NCI-H1048 (cell line): ENCODE data around the gene TEX2.

Experiments used
- DNase-seq: peaks from one replicate; lab custom pipeline; 2025; lab: John Stamatoyannopoulos, UW

The TEX2 gene

DNA sequence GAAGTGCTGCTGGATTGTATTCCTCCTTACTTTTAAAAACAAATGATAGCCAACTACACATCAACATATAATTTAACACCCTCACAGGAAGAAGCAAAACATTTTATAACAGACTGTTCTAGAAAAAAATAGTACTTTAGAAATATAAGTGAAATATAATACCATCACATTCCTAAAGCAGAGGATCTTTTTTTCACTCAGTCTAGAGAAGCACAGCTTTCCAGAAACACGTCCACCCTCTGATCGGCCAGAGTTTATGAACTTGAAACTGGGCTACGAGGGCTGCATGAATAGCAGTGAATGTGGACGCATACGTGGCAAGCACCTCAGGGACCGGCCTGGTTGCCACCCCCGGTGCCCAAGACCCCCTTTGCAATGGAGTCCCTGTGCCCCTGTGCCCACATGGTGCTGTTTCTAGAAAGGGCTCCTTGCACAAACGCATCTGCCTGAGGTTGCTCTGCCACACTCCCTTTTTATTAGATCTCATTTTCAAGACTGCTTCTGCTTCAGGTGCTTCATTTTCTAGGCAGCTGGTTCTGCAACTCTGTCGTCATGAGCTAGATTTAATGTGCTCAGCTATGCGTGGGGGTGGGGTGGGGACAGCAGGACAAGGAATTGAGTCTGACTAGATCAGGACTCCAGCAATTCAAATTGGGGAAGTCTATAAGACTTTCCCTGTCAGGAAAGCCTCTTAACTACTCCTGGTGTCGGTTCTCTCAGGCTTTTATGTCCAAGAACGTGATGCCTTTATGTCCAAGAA lies 104.0 kb downstream of the TEX2 start:
- DNase-seq: no peak

DNA sequence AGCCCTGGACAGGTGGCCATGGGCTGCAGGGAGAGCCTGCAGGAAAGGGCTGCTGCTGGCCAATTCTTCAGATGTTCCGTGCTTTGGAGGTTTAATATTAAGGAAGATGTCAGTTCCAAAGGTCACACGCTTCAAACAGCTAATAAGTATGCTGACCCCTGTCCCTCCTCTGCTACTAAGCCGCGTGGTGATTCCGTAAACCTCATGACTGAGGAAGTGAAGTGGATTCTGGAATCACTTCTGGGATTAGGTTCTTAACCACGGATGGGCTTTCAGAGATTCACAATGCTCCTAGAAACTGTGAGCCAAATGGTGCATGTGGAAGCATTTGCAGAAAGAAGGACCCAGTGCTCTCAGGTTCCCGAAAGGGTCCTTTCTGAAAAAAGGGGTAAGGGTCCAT lies 104.7 kb downstream of the TEX2 start:
- DNase-seq: no peak

DNA sequence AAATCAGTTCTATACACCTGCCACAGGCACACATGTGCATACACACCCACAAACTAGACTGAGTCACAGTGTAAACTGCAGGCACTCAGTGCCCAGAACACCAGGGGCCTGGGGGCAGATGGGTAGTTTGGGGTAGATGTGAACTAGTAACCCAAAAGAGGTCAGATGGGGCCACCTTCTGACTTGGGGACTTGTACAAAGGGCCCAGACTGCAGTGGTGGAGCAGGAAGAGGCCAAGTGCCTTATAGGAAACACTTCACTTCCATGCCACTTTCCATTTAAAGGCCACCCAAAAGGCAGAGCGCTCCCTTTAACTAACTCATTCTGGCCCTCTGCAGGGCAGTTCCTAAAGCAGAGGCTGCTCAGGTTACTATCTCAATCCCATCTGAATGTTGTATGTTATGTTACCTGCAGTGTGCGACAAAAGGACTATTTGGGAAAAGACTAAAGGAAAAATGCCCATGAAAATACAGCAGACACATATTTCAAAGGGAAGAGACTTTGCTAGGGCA lies 105.3 kb downstream of the TEX2 start:
- DNase-seq: no peak

DNA sequence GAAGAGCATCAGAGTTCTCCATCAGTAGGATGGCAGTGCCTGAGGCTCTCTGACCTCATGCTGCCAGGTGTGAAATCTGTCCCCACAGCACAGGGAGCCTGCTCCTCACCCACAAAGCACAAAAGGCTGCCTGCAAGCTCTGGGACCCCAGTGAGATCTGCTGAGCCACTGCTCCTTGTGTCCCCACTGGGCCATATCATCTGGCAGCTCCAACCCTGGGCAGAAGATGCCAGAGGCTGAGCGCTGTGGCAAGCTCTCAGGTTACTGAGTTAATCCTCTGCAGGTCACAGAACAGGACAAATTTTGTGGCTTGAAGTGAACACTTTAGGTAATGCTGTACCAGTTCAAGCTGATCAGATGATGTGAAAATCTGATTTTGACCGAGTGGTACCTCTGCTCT lies 106.4 kb downstream of the TEX2 start:
- no peak for DNase-seq

DNA sequence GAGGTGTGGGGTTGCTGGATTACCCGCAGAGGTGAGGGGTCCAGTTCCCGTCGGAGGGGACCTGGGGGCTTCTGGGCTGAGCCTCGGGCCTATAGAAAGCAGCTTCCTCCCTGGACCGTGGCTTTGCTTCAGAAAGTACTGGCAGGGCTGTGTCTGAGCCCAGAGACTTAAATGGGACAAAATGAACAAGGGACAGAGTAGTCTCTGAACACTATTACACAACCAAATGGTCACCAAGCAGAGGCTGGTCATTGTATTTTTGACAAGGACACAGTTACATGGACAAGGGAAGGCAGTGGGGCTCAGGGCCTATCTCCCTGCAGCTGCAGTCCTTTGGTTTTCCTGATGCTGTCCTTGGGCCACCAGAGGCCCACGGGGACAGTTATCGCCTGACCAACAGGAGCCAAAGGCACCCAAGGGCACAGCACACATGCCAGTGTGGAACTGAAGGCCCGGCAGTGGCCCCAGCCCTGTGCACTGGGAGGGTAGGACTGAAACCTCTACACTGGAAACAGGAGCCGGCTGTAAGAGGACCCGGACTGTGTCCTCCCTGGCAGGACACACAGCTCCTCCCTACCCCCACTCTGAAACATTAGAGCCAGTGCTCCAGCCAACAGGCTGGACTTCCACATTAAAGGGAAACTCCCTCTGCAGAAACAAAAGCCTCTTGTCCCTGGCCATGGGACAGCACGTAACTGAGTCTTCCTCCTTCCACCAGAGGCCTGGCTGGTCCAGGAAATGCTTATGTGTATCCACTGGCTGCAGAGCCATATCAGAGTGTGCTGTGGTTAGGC lies 107.1 kb downstream of the TEX2 start:
- no peak for DNase-seq

DNA sequence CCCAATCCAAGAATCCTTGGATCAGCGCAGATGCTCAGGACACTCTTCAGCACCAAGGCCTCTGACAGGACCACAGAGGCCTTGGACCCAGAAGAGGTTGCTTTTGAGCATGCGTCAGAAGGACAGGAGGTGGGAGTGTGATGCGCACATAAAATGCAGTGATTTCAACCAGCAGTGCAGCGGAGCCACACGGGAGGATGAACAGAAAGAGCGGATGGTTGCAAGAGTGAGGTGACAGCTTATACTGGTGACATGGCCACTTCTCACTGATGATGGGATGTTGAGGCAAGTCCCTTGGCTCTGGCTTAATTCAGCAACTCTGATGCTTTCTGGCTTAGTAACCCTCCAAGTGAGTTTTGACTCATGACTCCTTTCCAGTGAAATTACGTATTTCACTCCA lies 107.9 kb downstream of the TEX2 start:
- no peak for DNase-seq

DNA sequence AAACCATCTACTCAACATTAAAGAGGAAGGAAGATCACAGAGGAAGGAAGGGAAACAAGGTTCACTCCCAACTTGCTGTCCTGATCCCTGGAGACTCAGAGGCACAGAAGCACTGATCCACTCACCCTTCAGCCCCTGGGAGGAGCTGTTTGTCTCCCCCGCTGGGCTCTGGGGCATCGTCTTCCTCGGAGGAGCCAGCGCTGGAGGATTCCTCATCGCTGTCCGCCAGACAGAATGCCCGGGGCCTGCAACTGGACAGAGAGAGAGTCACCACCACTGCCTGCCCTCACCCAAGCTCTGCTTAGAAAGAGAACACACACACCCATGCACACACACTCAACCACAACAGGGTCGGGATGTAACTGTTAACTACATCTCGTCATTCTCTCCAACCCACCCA lies 108.3 kb downstream of the TEX2 start:
- DNase-seq: no peak

DNA sequence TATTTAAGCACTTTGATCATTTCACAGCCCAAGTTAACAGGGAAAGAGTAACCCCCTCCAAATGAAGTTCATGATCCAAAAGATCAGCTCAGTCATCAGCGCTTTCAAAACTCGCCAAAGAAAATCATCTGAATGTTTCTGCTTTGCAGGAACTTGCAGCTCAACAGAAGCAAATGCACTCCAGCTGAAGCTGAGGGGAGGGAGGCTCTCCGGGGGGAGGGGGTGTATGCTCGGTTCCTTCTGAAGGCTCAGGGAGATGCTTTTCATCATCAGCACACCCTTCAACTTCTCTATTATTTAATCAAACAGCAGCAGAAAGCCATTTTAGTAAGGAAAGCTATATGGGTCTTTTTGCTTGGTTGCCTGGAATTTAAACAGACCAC lies 108.8 kb downstream of the TEX2 start:
- DNase-seq: no peak

DNA sequence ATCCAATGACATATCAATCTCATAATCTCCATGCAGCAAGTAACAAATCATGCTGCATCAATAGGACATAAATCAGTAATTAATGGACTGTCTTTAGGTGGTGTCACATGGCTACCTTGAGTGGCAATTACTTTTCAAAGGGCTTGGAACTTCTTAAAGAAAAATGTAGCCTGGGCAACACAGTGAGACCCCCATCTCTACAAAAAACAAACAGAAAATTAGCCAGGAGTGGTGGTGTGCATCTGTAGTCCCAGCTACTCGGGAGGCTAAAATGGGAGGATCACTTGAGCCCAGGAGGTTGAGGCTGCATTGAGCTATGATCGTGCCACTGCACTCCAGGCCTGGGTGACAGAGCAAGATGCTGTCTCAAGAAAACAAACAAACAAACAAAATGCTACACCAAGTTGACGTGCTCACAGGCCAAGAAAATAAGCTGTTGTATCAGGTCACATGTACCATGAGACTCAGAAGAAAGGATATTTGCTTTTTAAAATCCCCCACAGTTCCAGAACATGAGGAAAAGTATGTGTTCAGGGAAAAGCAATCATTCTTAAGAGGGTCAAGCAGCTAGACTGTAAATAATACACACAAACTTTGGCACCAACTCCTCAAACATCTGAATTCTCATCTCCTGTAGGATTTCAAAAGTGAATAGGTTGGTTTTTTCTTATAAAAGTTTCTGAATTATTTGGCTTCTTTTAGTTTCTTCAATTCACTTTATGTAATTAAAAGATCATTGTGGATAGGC lies 109.3 kb downstream of the TEX2 start:
- no peak for DNase-seq

DNA sequence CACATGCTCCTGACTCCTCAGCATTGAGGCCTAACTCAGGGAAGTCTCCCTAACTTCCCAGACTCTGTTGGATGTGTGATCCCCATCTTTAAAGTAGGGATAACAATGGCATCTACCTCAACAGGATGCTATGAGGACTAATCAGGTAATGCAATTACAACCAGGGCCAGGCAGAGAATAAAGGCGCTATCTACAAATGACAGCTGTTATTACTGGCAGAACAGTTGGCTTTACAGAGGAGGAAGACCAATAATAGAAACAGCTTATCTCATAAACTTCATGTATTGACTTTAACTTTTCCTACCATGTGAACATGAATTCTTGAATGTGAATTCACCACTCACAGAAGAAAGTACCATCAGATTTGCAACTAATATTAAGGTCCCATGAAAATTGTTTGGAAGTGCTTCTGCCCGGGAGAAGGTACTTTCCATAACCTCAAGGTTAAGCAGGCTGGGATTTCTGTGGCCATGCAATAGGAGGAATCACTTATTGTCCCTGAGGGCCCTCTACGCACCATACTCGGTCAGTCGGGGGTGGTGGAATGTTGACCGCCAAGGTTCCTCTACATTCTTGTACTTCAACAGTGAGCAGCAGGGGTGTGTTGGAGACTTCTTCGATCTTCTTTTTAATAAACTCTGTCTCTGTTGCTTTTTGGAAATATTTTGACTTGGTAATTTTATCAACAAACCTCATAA lies 110.5 kb downstream of the TEX2 start:
- DNase-seq: no peak

DNA sequence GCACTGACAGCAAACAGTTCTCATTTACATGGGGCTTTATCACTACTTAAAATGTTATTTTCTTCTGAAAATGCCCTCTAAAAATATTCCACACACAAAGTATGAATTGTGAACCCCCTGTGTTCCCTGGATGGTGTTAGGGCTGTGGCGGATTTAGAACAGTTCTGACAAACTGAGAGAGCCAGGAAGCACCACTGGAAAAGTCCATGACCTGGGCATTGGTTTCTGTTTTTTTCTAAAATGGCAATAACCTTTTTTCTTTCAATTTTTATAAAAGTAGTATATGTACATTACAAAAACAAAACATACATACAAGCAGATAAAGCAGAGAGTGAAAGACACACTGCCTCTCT lies 112.1 kb downstream of the TEX2 start:
- DNase-seq: no peak

DNA sequence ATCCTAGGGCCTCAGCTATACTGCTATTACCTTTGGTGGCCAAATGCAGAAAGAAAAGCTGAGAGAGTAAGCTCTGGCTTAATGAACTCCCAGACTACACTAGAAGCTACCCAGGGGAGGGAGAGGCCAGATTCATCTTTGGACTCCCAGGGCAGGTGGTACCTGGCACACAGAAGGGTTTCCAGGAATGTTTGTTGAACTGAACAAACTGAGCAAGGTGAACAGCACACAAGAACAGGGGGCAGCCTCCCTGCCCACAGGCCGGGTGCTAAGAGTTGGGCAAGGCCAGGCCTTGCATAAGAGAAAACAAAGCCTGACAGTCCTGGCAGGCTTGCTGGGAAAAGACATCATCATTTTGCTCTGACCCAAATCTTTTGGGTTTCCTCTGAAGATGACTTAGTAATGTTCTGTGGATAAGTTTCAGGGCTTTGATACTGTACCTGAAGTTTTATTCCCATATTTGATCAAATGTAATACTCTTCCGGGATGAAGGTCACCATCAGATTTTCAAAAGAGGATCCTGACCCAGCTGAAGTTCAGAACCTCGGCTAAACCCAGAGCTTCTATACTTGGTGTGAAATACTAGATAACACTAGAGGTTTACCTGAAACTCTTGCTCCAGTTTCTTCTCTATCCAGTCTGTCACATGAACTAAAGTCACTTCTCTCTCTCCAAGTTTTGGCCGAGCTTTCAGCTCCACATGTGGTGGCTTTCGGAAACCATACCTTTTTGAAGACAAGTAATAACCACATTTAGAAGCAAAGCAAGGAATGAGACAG lies 112.6 kb downstream of the TEX2 start:
- no peak for DNase-seq

DNA sequence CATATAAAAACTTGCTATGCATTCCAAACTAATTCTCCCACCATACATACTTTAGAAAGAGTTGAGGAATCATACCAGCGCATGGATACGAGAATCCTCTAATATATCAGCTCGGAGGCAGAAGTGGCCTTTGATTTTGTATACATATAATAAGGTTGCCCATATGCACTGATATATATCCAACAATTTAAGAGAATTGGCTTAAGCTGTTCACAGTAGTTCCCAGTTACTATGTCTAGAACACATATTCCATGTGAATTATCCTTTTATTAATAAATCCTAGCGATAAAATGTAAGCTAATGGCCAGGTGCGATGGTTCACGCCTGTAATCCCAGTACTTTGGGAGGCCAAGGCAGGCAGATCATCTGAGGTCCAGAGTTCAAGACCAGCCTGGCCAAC lies 113.9 kb downstream of the TEX2 start:
- DNase-seq: no peak

DNA sequence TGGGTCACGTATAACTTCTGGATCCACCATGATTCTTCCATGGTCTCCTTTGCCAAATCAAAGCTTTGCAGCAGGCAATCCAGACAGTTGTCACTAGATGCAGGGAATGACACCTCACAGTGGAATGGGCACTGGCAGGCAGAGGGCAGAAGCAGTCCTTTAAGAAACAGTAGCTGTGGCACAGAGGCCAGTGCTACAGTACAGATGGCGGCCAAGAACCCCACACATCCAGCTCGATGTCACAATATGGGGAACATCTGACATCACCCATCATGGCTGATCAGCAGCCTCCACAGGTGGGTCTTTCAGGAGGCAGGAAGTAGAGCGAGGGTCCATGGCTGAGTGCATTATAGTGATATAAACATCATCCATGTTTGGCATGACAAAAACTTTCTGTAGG lies 114.4 kb downstream of the TEX2 start:
- no peak for DNase-seq

DNA sequence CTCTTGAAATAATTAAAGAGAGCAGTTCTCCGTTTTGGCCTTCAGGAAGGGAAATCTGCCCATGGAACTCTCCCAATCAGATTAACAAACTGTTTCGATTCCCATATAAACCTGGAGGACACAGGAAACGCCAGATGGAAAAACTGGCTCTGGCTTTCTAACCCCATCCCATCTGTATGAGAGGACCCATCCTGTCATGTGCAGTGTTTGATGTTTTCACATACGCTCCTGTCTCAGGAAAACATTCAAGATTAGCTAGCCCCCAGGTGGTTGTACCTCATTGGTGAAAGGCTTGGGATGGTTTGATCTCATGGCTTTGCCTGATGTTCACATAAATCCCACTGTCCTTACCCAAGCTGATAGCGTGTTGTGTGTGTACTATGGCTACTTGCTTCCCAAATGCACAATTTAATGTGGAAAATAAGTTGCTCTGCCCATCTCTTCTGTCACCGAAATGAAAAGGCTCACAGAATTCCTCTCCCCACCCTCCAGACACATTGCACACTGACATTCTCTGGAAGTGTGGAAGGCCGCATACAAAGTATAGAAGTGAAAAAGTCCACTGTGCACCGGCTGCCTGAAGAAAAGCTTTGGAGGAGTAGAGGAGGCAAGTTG lies 114.9 kb downstream of the TEX2 start:
- no peak for DNase-seq

DNA sequence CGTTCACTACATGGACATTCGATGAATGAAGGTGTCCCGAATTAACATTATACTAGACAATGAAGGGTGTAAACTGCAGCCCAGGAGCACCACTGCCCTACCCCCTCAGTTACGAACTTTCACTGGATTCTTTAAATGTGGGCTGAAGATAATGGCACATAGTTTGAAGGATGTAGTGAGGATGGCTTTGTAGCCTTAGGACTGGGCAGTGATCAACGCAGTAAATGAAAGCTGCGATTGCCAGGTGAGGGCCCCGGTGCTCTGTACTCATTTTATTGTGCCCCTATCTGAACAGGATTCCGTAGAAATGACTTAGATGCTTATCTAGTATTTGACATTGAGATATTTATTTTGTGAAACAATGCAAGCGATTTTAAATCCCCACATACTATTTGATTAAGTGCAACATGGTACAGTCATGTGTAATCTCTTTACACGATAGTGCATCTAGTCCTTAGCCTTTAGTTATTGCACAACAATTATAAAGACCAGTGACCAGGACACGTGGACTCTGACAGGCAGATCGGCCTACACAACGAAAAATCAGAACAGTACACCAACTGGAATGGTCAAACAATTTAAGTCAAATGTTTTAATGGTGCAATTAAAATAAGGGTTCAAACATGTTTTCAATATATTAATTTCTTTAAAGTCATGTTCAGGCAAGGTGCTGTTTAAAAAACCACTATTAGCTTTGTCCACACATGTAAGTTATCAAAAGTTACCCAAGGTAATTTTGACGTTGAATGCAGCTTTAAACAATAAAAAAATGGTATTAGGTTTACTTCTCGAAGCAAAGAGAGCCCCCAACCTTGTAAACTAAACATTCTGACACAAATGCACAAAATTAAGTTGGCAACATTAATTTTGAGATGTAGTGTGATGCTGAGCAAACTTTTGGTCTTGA lies 115.7 kb downstream of the TEX2 start:
- DNase-seq: no peak

DNA sequence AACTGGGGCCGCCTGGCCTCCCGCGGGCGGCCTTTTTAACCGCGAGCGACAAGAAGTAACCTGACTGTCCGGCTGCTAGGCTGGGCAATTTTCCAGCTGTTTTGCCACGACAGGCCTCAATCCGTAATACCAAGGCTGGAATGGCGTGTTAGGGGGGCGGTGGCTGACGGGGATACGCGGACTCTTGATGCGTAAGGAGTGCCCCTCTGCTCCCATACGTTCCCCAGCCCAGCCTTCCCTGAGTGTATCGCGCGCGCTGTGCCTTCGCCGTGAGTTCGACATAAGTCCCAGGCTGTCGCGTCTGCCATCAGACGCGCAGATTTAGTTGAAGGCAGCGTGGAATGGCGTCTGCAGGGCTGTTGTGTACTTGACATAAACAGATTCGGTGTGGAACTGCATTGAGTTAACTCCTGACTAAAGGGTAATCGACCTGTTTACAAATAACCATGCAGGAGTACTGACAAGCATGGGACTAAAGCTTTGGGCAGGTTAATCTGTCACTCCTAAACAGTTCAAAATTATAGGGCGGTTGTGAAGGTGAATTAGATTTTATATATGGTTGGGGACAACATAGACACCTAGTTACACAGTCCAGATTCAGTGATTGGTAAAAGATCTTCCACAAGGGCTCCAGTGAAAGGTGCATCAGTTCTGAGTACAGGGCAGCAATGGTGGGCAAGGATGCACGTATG lies 116.5 kb downstream of the TEX2 start:
- no peak for DNase-seq

DNA sequence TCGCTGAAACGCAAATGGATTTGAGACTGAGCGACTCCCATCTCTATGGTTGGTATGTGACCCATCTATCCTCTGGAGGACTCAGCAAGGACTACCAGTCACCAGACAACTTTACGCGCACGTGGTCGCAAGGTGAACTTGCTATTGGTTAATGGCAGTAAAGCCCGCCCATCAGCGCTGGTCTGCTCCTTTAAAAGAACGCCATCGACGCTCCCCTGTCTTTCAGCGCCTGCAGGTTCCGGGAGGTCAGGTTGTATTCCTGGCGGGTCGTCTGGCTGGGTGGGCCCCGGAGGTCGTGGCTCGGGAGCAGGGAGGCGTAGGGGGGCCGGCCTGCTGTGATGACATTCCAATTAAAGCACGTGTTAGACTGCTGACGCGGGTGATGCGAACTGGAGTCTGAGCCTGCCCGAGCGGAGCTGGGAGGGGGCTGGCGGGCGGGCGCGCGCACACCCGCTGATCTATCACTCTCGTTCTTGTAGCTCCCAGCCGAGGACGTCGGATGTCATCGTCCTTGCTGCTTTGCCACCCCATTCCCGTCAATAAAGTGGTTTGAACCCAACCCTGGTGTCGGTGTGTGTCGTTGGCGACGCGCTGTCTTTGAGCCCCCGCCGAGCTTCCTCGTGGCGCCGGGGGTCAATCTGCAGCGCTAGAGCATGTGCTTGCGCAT lies 117.2 kb downstream of the TEX2 start:
- peak; percentile 98 for DNase-seq

DNA sequence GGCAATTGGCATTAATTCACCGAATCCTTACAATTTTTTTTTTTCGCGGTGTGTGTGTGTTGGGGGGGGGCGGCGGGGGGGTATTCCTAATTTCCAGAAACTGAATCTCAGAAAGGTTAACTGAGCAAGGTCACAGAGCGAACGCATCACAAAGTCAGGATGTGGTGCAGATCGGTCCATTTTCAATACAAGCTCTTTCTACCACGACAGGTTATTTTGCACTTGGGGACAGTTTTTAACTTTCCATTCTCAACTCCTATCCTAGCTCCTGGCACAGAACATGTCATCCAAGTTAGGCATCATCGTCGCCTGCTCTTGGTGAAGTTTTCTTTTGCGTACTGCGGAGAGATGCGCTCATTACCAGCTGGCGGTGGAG lies 117.7 kb downstream of the TEX2 start:
- no peak for DNase-seq
